T-helper 22 cell (primary cell): Measurements from ENCODE around the gene SNX32.
A peak's percentile ranks its signal among the peaks of the same experiment; 100 is the strongest.

Experiments
- DNase-seq: peaks from one replicate; pipeline ENCODE4 v3.0.0-alpha.2; 2020; ENCODE audit warnings: low read depth

Gene SNX32

GRCh38 chr11:65797711-65798110 lies 36.1 kb upstream of the SNX32 start:
- DNase-seq: no peak

- DNase-seq: no peak
Observed at GRCh38 chr11:65798882-65799281, 34.9 kb upstream of the SNX32 start.

- no peak for DNase-seq
Observed at GRCh38 chr11:65801153-65801987, 32.4 kb upstream of the SNX32 start.

- DNase-seq: no peak
Observed at GRCh38 chr11:65802841-65803240, 30.9 kb upstream of the SNX32 start.

- no peak for DNase-seq
Observed at GRCh38 chr11:65803797-65804492, 29.8 kb upstream of the SNX32 start.

DNA sequence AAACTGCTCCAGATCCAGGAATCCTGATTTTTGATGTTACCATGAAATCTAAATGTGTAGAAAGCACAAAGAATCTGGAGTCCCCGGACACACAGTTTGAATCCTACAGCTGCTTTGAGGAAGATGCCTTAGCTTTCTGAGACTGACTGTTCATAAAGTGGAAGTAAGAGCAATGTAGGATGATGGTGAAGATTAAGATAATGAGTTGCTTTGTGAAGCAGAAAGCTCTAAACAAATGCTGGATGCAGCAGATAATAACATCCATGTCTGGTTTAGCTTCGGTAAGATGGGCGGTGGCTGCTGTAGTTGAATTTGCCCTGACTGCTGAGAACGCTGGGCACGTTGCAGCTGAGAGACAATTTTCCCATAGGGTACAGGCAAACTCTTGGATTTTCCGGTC lies 26.8 kb upstream of the SNX32 start:
- no peak for DNase-seq

DNA sequence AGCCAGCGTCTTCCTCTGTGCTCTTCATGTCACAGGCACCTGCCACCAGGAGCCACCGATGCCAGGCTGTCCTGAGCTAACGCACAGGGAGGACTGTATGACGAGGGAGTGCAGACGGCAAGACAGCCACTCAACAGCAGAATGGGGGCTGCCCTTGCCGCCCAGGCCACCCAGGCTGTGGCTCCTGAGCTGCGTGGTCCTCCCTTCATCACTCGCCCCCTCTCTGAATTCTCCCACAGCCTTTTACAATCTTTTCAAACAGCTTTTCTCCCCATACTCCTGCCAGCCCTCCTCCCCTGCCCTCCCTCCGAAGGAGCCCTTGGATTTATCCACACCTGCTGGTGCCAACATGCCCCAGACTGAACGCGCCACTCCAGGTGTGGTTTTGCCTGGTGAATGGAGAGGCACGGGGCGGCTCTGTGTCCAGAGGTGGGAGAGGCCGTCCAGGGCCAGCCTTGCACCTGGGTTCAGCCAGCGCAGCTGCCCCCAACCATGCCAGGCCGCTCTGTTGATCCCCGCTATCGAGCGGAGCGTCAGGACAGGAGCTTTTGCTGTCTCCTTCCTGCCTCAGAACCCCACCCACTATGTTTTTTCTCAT lies 24.9 kb upstream of the SNX32 start:
- no peak for DNase-seq

GRCh38 chr11:65809496-65809895 lies 24.3 kb upstream of the SNX32 start:
- DNase-seq: no peak

- DNase-seq: no peak
Observed at GRCh38 chr11:65810046-65810868, 23.5 kb upstream of the SNX32 start.

GRCh38 chr11:65811764-65812475 lies 21.8 kb upstream of the SNX32 start:
- no peak for DNase-seq

- DNase-seq: no peak
Observed at GRCh38 chr11:65814131-65814985, 19.4 kb upstream of the SNX32 start.

DNA sequence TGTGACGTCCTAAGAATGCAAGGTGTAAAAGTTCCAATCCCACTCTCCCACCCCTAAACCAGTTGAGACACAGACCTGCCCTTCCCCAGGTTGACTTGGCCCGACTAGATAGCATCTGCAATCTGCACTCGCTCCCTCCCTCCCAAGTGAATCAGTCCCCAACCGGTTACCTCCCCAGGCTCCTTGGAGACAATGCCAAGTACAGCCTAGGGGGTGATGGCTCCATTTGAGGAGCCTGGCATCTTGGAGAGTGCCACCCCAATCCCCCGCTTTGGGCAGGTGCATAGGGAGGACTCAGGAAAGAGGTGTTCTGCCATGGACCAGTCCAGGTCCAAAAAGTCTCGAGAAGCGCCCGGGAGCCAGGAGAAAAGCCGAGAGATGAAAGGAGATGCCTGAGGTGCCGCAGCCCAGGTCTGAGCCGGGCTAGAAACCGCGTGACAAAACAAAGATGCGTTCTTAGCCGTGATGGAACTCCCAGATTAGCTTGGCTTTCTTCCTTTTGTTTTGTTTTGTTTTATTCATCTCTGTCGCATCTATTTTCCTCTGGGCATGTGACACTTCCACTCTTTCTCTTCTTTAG lies 18.7 kb upstream of the SNX32 start:
- DNase-seq: no peak

- DNase-seq: no peak
Observed at GRCh38 chr11:65816696-65817095, 17.1 kb upstream of the SNX32 start.

GRCh38 chr11:65817312-65817834 lies 16.4 kb upstream of the SNX32 start:
- DNase-seq: no peak

- peak; percentile 76 for DNase-seq
Observed at GRCh38 chr11:65817835-65818680, 15.7 kb upstream of the SNX32 start.

- no peak for DNase-seq
Observed at GRCh38 chr11:65821107-65821506, 12.7 kb upstream of the SNX32 start.

- DNase-seq: no peak
Observed at GRCh38 chr11:65822776-65823528, 10.8 kb upstream of the SNX32 start.
